Measurements from ENCODE around the gene CLASP2.
"Not testable (repeated sequence)": the region's sequence is repeated elsewhere in the genome, so short reads cannot be mapped to it uniquely, and the experiment has no call there.

The CLASP2 gene

GRCh38 chr3:33447958-33448357, 270.1 kb downstream of the CLASP2 start:
- TF ChIP-seq, protein P1, sequence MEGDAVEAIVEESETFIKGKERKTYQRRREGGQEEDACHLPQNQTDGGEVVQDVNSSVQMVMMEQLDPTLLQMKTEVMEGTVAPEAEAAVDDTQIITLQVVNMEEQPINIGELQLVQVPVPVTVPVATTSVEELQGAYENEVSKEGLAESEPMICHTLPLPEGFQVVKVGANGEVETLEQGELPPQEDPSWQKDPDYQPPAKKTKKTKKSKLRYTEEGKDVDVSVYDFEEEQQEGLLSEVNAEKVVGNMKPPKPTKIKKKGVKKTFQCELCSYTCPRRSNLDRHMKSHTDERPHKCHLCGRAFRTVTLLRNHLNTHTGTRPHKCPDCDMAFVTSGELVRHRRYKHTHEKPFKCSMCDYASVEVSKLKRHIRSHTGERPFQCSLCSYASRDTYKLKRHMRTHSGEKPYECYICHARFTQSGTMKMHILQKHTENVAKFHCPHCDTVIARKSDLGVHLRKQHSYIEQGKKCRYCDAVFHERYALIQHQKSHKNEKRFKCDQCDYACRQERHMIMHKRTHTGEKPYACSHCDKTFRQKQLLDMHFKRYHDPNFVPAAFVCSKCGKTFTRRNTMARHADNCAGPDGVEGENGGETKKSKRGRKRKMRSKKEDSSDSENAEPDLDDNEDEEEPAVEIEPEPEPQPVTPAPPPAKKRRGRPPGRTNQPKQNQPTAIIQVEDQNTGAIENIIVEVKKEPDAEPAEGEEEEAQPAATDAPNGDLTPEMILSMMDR (conservative IDR thresholded peaks at IDR 0.05; ENCODE audit: low read length), result no peak
- no peak for TF ChIP-seq EZH2phosphoT487 (IDR thresholded peaks at IDR 0.05; ENCODE audit: borderline replicate concordance)
- H3K4me1 ChIP-seq (ENCODE audit: insufficient read depth, low read length, poor library complexity, severe bottlenecking), result peaks cover 6% of the 10 kb centered on the region
- peak overlapping the region; percentile 80 for H3K9ac ChIP-seq (ENCODE audit: low read depth, low read length, poor library complexity, severe bottlenecking)
- H4K20me1 ChIP-seq (ENCODE audit: insufficient read depth, low read length, poor library complexity, severe bottlenecking), result no peaks in the 10 kb centered on the region
- peaks cover under 1% of the 10 kb centered on the region; the same call in 1 of the 2 replicates for H3K36me3 ChIP-seq (ENCODE audit: insufficient read depth, low read length)
- no peaks in the 10 kb centered on the region for H3K9me2 ChIP-seq (replicated peaks; ENCODE audit: low read depth, low read length)
- H3F3A ChIP-seq (ENCODE audit: low read depth), result no peaks in the 10 kb centered on the region
- peak overlapping the region; percentile 87 for H3K4me2 ChIP-seq (ENCODE audit: low read depth, low read length, poor library complexity, severe bottlenecking)
- no peak overlapping the region for H2AFZ ChIP-seq (ENCODE audit: low read length)
- H3K9me3 ChIP-seq (ENCODE audit: insufficient read depth, low read depth, low read length), result no peaks in the 10 kb centered on the region
- H3K79me2 ChIP-seq (ENCODE audit: insufficient read depth, low read length), result peaks cover 13% of the 10 kb centered on the region; the same call in 1 of the 2 replicates
- H3K4me3 ChIP-seq (ENCODE audit: low read length, poor library complexity, severe bottlenecking), result peak overlapping the region; percentile 97
- no peaks in the 10 kb centered on the region for H3K27me3 ChIP-seq (ENCODE audit: insufficient read depth, low read length, poor library complexity, severe bottlenecking)

GRCh38 chr3:33447256-33447625, 270.8 kb downstream of the CLASP2 start:
- H3K9me2 ChIP-seq (replicated peaks; ENCODE audit: low read depth, low read length); H3K36me3 ChIP-seq (ENCODE audit: insufficient read depth, low read length); H3K9me3 ChIP-seq (ENCODE audit: insufficient read depth, low read depth, low read length); H3F3A ChIP-seq (ENCODE audit: low read depth); H3K27me3 ChIP-seq (ENCODE audit: insufficient read depth, low read length, poor library complexity, severe bottlenecking); H3K4me1 ChIP-seq (ENCODE audit: insufficient read depth, low read length, poor library complexity, severe bottlenecking); H4K20me1 ChIP-seq (ENCODE audit: insufficient read depth, low read length, poor library complexity, severe bottlenecking): not testable (repeated sequence)
- Histone ChIP-seq H3K4me2 (ENCODE audit: low read depth, low read length, poor library complexity, severe bottlenecking) (peak overlapping the region; percentile 87), H3K4me3 (ENCODE audit: low read length, poor library complexity, severe bottlenecking) (peak overlapping the region; percentile 97), H3K79me2 (ENCODE audit: insufficient read depth, low read length) (peaks cover 13% of the 10 kb centered on the region; the same call in 1 of the 2 replicates), H2AFZ (ENCODE audit: low read length) (peak overlapping the region; percentile 91), H3K9ac (ENCODE audit: low read depth, low read length, poor library complexity, severe bottlenecking) (peak overlapping the region; percentile 80)

All from Loucy (cell line).